ENCODE measurements around the gene TENM3.

GRCh38 chr4:182314537-182314936 lies 71.3 kb downstream of the TENM3 start:
- TF ChIP-seq, protein P1, sequence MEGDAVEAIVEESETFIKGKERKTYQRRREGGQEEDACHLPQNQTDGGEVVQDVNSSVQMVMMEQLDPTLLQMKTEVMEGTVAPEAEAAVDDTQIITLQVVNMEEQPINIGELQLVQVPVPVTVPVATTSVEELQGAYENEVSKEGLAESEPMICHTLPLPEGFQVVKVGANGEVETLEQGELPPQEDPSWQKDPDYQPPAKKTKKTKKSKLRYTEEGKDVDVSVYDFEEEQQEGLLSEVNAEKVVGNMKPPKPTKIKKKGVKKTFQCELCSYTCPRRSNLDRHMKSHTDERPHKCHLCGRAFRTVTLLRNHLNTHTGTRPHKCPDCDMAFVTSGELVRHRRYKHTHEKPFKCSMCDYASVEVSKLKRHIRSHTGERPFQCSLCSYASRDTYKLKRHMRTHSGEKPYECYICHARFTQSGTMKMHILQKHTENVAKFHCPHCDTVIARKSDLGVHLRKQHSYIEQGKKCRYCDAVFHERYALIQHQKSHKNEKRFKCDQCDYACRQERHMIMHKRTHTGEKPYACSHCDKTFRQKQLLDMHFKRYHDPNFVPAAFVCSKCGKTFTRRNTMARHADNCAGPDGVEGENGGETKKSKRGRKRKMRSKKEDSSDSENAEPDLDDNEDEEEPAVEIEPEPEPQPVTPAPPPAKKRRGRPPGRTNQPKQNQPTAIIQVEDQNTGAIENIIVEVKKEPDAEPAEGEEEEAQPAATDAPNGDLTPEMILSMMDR (IDR thresholded peaks at IDR 0.05; ENCODE audit: extremely low read depth in 1 of 2, insufficient read depth in 1 of 2, low read depth in 1 of 2, low read length in 2 of 2): no peak
- no peak for TF ChIP-seq POLR2A (IDR thresholded peaks at IDR 0.05; ENCODE audit: low read depth, low read length)
